Left lung (tissue), 10 donors: ENCODE measurements around the gene TIGD2. TPM values are rescaled to one million over a fixed set of nuclear protein-coding genes. Genes with fewer than 3 reads are reported as not detected.
A peak's percentile ranks its signal among the peaks of the same experiment; 100 is the strongest.

Experiments
- ATAC-seq: fragments of 200-7000 bp; cut with Tn5 transposase; one replicate; pipeline ENCODE4 v1.9.1; 2020; ENCODE audit warnings: moderate library complexity
- DNase-seq, 4 donors: peaks; one replicate each; pipeline ENCODE4 v3.0.0-alpha.2; 2013 to 2020
- H3K27ac ChIP-seq, 2 donors: fragments of 200-600 bp; sonication (generic) in 1 of 2; one replicate each; pipeline versions ENCODE4 v1.5.0 to v1.8.0; 2020 to 2021
- H3K27me3 ChIP-seq, 2 donors: fragments of 200-600 bp; sonication (generic) in 1 of 2; one replicate each; pipeline versions ENCODE4 v1.5.0 to v1.8.0; 2020 to 2021
- H3K36me3 ChIP-seq, 2 donors: fragments of 200-600 bp; sonication (generic) in 1 of 2; one replicate each; pipeline versions ENCODE4 v1.5.0 to v1.8.0; 2020 to 2021
- H3K4me1 ChIP-seq, 2 donors: fragments of 200-600 bp; one replicate each; pipeline ENCODE4 v1.8.0; 2021
- H3K4me3 ChIP-seq, 2 donors: fragments of 200-600 bp; sonication (generic) in 1 of 2; one replicate each; pipeline versions ENCODE4 v1.5.0 to v1.8.0; 2020 to 2021; ENCODE audit warnings: mild to moderate bottlenecking in 1 of 2
- H3K9me3 ChIP-seq, 2 donors: fragments of 200-600 bp; sonication (generic) in 1 of 2; one replicate each; pipeline versions ENCODE4 v1.5.0 to v1.8.0; 2020 to 2021
- CTCF ChIP-seq, 2 donors: fragments of 200-600 bp; sonication (generic) in 1 of 2; IDR thresholded peaks; one replicate each; pipeline versions ENCODE4 v1.5.0 to v1.8.0; 2021; ENCODE audit warnings: antibody characterized with exemption in 2 of 2
- intact Hi-C, 2 donors: fragments of 100-400 bp; cut with DNase I; formaldehyde crosslinking; loops; one replicate each; pipeline versions ENCODE4 v1.11.2 to v1.14.2; 2022
- polyA plus RNA-seq, 6 donors: library from polyadenylated mRNA; unstranded; fragments of 120-200 nt; gene quantifications; one replicate each; pipeline ENCODE4 v1.2.1, GENCODE V29; 2013; ENCODE audit not compliant: insufficient read length in 6 of 6
- total RNA-seq, 2 donors: library from RNA; stranded (reverse); fragmentation: NEBNext Ultra II Directional; extraction: Animal tissue kit (Norgen Biotek cat#: 25700); gene quantifications; one replicate each; pipeline ENCODE4 v1.2.1, GENCODE V29; 2021
- donor health status: DM: no; HTN: yes; CAD: no.
- donor health status: DM: no; HTN: no; CAD: no.

TIGD2 gene
- total and polyA plus RNA-seq, 8 donors: 5.4 to 11.4 (median 9.6) TPM

GRCh38 chr4:89146196-89146595 is 34.9 kb downstream of the TIGD2 start:
- Histone ChIP-seq H3K27me3 (no peaks in the 10 kb centered on the region), H3K4me3 (no peak overlapping the region), H3K27ac (no peak overlapping the region), H3K36me3 (no peaks in the 10 kb centered on the region), H3K4me1 (no peaks in the 10 kb centered on the region), H3K9me3 (peaks cover 0 to 7% of the 10 kb centered on the region in 2 donors)
- TF ChIP-seq CTCF (IDR thresholded peaks at IDR 0.05): no peak
- intact Hi-C loops: no loop called here
- ATAC-seq: no peak
- DNase-seq: no peak

GRCh38 chr4:89152972-89153371 is 41.6 kb downstream of the TIGD2 start:
- Histone ChIP-seq H3K9me3 (peaks cover 0 to 3% of the 10 kb centered on the region in 2 donors), H3K27ac (no peak overlapping the region), H3K4me3 (no peak overlapping the region), H3K4me1 (no peaks in the 10 kb centered on the region), H3K36me3 (no peaks in the 10 kb centered on the region), H3K27me3 (no peaks in the 10 kb centered on the region)
- DNase-seq (no peak), ATAC-seq (no peak)
- no peak for TF ChIP-seq CTCF (IDR thresholded peaks at IDR 0.05)
- intact Hi-C loops: no loop called here

DNA sequence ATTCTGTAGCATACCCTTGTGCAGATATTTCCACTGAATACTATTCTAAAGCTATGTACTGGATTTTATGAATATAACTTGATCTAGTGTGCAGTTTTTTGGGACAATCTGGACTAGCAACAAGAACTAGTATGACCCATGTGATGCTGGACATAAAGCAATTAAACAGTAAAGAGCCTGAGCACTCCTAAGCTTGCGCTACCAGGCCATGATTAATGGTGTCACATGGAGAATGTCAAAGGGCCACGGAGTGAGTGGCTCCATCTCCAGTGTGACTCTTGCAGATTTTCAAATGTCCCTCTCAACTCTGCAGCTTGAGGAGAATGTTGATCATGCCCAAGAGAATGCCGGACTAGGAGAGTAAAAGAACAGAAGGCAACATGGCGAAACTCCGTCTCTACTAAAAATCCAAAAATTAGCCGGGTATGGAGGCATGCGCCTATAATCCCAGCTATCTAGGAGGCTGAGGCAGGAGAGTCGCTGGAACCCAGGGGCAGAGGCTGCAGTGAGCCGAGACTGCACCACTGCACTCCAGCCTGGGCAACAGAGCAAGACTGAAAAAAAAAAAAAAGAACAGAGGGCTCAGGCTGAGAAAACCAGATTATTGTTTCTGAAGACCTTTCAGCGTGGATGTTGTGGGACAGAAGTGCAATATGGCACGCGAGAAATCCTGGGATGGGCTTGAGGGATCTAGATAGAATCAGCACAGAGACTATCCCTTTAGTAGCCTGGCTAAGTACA is 45.0 kb downstream of the TIGD2 start:
- no peak for TF ChIP-seq CTCF (IDR thresholded peaks at IDR 0.05)
- Histone ChIP-seq H3K27ac (no peak overlapping the region), H3K9me3 (no peaks in the 10 kb centered on the region), H3K36me3 (no peaks in the 10 kb centered on the region), H3K4me3 (no peak overlapping the region), H3K4me1 (no peaks in the 10 kb centered on the region), H3K27me3 (no peaks in the 10 kb centered on the region)
- intact Hi-C loops: no loop called here
- DNase-seq: no peak
- ATAC-seq: no peak

DNA sequence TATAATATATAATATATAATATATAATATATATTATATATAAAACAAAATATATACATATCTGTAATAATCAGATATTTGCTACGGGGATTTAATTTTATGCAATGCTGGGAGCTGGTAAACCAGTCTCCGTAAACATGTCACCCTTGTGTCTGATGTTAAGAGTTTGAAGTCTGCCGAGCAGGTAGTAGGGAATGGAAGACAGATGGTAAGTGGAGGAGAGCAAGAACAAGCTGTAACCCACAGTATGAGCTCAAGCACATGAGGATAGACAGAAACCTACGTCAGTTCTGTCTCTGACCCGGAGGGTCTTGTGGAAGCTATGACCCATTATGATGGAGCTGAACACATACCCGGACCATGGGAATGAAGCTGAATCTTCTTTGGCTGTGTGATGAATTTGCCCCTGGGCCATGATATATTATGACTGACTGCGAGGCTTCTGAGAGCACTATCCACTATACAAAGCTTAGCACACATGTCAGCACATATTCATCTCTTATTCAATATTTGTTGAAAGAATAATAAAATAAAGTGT is 46.2 kb downstream of the TIGD2 start:
- no peaks in the 10 kb centered on the region for H3K4me1 ChIP-seq
- intact Hi-C loops: no loop called here
- H3K27me3 ChIP-seq: no peaks in the 10 kb centered on the region
- no peaks in the 10 kb centered on the region for H3K9me3 ChIP-seq
- ATAC-seq: no peak
- no peak for DNase-seq
- H3K36me3 ChIP-seq: no peaks in the 10 kb centered on the region
- no peak for TF ChIP-seq CTCF (IDR thresholded peaks at IDR 0.05)
- H3K27ac ChIP-seq: no peak overlapping the region
- H3K4me3 ChIP-seq: no peak overlapping the region

DNA sequence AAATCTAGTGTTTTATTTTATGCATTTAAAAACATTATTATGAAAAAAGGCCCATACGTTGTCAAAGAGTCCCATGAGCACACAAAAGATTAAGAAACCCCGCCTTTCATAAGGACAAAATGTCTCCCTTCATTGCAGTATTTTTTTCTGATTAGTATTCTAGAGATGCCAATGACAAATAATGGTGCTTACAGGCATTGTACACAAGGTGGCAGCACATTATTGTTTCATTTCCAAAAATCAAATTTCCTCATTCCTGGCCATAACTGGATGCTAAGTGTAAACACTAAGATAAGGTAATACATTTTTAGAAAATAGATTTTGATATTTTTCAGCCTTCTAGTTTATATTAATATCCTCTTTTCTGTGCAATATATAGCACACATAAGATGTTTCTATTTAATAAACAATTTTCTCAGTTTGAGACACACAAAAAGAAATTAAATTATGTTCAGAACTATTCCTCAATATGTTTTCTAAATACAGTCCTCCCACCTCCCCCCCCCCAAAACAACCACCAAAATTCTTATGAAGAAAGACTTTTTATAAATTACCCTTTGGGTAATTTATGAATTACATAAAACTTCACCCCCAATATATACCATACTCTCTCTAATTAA is 47.7 kb downstream of the TIGD2 start:
- Histone ChIP-seq H3K4me1 (no peaks in the 10 kb centered on the region), H3K27ac (no peak overlapping the region), H3K36me3 (no peaks in the 10 kb centered on the region), H3K27me3 (no peaks in the 10 kb centered on the region), H3K9me3 (no peaks in the 10 kb centered on the region), H3K4me3 (no peak overlapping the region)
- intact Hi-C loops: no loop called here
- peak; percentile 65 to 69 for TF ChIP-seq CTCF (IDR thresholded peaks at IDR 0.05)
- ATAC-seq (peak; percentile 90), DNase-seq (peak in 2 of 4 donors; percentile 42 to 53)
